ENCODE measurements around the gene GLG1.
"Not testable (repeated sequence)": the region's sequence is repeated elsewhere in the genome, so short reads cannot be mapped to it uniquely, and the experiment has no call there.

The GLG1 gene

GRCh38 chr16:74606521-74607309 lies at the start of gene GLG1:
TSS of gene GLG1 (minus strand) at chr16:74607114. CDS start at chr16:74607094, 20 bp downstream.
- peak; percentile 79 to 86 for DNase-seq (ENCODE audit: low read depth in 1 of 2, low spot score in 1 of 2)

GRCh38 chr16:74654536-74655050 lies 47.7 kb upstream of the GLG1 start:
- DNase-seq (ENCODE audit: low read depth in 1 of 2, low spot score in 1 of 2) = no peak

- DNase-seq (ENCODE audit: low read depth in 1 of 2, low spot score in 1 of 2) = not testable (repeated sequence)
Observed at GRCh38 chr16:74652883-74653282, 46.0 kb upstream of the GLG1 start.

GRCh38 chr16:74652249-74652648 lies 45.3 kb upstream of the GLG1 start:
- no peak for DNase-seq (ENCODE audit: low read depth in 1 of 2, low spot score in 1 of 2)

DNA sequence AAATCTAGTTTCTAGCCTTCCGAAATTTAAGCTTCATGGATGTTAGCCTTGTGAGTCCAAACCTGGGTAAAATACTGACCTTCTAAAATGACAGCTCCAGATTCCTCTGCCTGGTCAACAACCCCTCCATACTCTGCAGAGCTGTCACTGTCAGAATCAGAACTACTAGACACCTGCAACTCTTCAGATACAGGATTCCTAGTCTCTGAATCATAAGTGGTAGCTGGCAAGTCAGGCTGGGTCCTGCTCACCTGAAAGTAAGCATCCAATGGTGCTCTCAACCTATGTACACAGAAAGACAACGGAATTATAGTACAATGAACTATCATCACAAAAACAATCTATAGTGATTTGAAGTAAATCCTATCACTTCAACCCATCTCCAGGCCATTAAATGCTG lies 44.9 kb upstream of the GLG1 start:
- no peak for DNase-seq (ENCODE audit: low read depth in 1 of 2, low spot score in 1 of 2)

DNA sequence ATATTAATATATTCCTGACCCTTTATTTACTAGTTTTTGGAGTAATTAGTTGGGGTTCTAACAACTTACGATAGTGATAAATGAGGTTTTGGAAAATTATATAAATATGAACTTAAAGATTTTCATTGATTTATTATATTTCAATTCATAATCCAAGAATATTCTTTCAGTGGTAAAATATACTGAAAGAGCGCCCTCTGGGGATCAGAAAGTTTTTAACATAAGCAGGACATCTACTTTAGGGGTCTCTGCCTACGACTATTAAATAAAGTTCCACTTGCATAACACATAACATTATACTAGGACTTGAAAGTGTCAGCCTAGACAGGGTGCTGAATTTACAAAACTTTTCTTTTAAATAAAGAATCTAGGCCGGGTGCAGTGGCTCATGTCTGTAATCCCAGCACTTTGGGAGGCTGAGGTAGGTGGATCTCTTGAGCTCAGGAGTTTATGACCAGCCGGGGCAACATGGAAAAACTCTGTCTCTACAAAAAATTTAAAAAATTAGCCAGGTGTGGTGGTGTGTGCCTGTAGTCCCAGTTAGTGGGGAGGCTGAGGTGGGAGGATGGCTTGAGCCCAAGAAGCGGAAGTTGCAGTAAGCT lies 44.2 kb upstream of the GLG1 start:
- DNase-seq (ENCODE audit: low read depth in 1 of 2, low spot score in 1 of 2) = no peak

GRCh38 chr16:74649839-74650504 lies 43.1 kb upstream of the GLG1 start:
- DNase-seq (ENCODE audit: low read depth in 1 of 2, low spot score in 1 of 2) = no peak

GRCh38 chr16:74641969-74642368 lies 35.1 kb upstream of the GLG1 start:
- no peak for DNase-seq (ENCODE audit: low read depth in 1 of 2, low spot score in 1 of 2)

- DNase-seq (ENCODE audit: low read depth in 1 of 2, low spot score in 1 of 2) = no peak
Observed at GRCh38 chr16:74637742-74638453, 31.0 kb upstream of the GLG1 start.

GRCh38 chr16:74635303-74635702 lies 28.4 kb upstream of the GLG1 start:
- DNase-seq (ENCODE audit: low read depth in 1 of 2, low spot score in 1 of 2) = no peak

DNA sequence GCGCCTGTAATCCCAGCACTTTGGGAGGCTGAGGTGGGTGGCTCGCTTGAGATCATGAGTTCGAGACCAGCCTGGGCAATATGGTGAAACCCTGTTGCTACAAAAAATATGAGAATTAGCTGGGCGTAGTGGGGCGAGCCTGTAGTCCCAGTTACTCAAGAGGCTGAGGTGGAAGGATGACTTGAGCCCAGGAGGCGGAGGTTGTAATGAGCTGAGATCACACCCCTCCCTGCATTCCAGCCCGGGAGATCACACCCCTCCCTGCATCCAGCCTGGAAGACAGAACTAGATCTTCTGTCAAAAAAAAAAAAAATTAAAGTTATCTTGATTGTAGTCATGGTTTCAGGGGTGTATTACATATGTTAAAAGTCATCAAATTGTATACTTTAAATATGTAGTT lies 26.8 kb upstream of the GLG1 start:
- DNase-seq (ENCODE audit: low read depth in 1 of 2, low spot score in 1 of 2) = no peak

DNA sequence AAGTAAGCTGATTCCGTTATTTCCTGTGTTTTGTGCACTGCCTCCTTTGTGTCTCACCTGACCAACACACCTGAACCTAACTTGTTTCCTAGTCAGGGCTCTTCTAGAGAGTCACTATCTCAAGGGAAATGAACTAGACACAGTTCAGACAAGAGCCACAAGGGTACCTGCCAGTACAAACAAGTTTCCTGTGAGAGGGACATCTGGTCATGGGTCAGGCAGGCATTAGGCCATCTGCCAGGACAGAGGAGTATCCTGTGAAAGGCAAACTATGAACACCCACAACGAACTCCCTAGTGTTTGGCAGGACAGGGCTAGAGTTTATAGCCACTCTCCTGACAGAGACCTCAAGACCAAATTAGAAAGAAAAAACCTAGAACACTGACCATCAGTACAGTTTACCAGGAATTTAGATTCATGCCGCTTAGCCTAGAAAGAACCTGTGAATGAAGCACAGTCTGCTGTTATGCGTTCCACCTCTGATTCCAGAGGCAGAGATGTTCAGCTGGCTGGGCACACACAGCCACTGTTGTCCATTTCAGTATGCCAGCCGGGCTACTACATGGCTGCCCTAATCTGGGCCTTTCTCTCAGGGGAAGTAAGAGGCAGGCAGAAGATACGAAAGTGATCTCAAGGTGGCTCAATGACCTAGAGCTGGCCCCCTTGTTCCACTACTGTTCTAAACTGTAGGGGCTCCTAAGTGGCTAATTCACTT lies 20.7 kb upstream of the GLG1 start:
- DNase-seq (ENCODE audit: low read depth in 1 of 2, low spot score in 1 of 2) = no peak

DNA sequence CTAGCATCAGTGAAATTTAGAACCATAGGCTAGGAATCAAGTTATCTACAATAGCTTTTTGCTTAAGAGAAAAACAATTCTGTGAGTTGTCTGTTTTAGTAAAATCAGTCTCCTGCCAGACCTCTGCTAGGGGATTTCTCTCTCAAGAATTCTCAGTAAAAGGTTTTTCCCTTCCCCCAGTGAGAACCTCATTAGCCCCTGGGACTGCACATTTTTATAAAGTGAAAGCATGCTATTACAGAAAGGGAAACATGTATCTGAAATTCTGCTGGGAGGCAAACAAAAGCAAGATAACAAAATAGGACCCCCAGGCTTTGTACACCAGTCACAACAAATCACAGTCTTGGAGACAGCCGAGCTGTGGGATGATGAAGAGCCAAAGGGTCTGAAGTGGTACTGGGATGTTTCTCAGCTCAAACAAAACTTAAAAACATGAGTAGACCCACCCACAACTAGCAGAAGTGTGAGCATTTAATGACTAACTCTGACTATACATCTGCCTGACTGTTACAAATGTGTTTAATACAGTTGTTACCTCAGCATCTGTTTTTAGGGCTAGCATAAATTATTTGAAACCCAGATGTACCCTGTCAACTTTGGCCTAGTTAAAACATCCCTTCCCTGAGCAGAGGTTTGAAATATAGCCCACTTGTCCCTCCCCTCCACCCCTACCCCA lies 20.0 kb upstream of the GLG1 start:
- no peak for DNase-seq (ENCODE audit: low read depth in 1 of 2, low spot score in 1 of 2)

DNA sequence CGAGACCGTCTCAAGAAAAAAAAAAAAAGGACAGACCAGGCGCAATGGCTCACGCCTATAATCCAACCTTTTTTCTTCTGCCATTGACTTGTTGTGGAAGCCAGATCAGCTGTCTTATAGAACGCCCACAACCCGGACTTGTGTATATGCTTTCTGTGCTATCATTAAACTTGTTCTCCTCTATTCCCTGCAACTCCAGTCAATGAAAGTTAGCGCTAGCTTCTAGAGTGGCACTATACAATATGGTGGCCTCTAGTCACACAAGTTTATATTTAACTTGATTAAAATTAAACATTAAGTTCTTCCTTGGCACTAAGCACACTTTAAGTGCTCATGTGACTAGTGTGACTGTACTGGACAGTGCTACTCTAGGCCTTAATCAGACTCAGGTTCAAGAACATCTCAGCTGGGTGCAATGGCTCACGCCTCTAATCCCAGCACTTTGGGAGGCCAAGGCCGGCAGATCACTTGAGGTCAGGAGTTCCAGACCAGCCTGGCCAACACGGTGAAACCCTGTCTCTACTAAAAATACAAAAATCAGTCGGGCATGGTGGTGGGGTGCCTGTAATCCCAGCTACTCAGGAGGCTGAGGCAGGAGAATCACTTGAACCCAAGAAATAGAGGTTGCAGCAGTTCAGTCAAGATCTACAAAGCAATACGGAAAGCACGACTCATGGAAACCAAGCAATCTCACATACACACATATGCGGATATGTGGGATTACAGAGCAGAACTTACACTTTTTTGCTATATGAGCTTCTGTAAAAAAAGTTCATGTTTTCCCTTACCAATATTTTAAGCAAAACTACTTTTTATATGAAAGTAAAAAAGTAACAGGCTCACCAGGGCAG lies 18.8 kb upstream of the GLG1 start:
- no peak for DNase-seq (ENCODE audit: low read depth in 1 of 2, low spot score in 1 of 2)

- DNase-seq (ENCODE audit: low read depth in 1 of 2, low spot score in 1 of 2) = no peak
Observed at GRCh38 chr16:74623839-74624235, 16.9 kb upstream of the GLG1 start.

- no peak for DNase-seq (ENCODE audit: low read depth in 1 of 2, low spot score in 1 of 2)
Observed at GRCh38 chr16:74623214-74623838, 16.4 kb upstream of the GLG1 start.

DNA sequence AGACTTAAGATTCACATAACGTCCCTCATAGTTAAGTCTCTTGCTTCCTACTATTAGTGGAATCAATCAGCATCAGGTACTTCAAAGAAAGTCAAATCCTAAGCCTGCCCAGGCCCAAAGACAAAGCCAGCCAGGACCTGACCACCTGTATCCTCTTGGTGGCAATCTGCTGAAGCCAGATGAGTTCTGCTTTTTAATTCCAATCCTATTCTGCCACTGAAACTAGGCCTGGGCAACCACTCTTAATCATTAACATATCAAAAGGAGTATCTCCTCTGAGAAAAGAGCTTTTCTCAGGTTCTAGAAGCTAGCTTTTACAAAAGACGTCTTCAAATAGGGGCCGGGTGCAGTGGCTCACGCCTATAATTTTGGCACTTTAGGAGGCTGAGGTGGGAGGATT lies 15.1 kb upstream of the GLG1 start:
- no peak for DNase-seq (ENCODE audit: low read depth in 1 of 2, low spot score in 1 of 2)

DNA sequence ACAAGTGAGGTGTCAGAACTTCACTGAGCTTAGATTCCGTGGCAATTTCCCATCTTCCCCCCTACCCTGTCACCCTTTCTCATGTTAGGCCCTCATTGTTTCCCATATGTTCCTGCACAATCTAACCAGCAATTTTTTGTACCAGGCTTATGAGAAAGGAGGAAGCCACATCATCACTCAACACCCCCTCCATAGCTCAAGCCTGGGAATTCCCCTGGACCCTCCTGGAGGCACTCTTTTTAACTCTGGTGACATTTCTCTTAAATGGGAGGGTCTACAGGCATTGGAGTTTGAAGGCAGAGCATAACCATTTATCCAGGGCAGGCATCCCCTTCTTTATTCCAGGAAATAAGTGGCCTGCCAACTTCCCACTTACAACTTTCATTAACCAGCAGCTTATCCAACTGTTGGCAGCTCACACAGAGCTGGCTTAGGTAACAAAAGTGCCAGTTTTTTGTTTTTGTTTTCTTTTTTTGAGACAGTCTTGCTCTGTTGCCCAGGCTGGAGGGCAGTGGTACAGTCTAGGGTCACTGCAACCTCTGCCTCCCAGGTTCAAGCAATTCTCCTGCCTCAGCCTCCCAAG lies 10.4 kb upstream of the GLG1 start:
- DNase-seq (ENCODE audit: low read depth in 1 of 2, low spot score in 1 of 2) = no peak

DNA sequence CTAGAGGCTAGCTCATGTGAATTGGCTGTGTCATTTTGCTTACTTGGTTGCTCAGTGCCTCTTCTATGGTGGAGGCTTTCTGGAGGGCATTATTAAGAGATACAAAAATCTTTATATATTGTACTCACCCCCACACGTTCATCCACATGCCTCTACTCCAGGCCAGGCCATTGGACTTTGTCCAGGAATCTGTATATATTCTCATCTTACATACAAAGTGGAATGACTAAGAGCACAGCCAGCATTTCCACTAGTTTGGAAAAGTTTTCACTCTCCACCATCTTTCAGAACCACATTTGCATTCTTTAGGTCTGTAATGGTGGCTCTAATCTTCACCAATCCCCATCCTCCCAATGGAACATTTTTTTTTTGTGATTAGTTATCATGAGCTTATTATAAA lies 4.8 kb upstream of the GLG1 start:
- no peak for DNase-seq (ENCODE audit: low read depth in 1 of 2, low spot score in 1 of 2)

Measured in activated T-helper 1 cell treated with anti-CD3 and anti-CD28 coated beads, Interleukin-2, amount 50 U/mL, for 16 hours (primary cell).